GM21576 (cell line): ENCODE data around the gene ITIH4.

Experiments used
- ATAC-seq: cut with Tn5 transposase; IDR thresholded peaks from one replicate; pipeline ENCODE4 v1.9.1; 2021; ENCODE audit warnings: mild to moderate bottlenecking, moderate library complexity; ENCODE audit not compliant: unreplicated experiment

Gene ITIH4

DNA sequence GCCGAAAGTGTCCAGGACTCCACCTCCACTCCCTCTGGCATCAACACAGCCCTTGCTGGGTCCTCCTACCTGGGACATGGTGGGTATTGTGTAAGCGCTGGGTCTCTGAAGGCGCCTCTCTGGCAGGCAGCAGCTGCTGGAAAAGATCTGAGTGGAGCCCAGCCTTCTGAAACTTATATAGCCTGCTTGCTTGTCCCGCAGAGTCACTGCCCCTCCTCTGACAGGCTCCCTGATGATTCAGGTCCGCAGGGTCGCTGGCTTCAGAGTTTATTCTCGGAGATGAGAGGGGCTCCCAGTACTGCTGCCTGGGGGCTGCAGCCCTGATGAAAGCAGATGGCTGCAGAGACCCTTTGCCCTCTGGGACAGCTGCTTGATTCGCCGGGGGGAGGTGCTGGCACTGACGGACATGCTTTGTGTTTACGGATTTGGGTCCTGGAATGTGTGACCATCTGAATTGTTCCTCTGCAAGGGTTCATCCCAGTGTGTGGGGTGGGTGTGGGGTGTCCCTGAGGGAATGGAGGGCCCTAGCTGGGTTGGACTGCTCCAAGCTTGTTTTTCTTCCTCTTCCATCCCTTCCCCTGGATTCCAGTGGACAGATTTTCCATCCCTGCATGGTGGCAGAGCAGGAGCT lies 4.5 kb upstream of the ITIH4 start, which contains the start of gene MUSTN1:
TSS of gene MUSTN1 (minus strand) at position 149 of the 631 bp plus-strand sequence. CDS start at position 78, 71 bp downstream.
- ATAC-seq, result no peak

DNA sequence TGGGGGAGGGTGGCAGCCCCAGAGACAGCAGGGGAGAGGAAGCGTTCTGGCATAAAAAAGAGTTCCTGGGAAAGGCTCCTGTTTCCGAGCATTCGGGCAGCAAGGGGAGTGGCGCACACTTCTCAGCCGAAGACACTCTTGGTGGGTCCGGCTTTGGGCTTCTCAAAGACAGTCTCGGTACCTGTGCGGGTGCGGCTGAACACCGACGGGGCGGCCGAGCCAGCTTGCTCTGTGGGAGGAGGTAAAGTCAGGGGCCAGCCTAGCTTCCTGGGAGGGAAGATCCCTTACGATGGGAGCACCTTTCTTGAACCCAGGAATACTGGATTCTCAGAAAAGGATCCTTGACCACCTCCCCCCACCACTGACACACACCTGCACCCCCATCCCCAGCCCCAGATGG lies 2.7 kb upstream of the ITIH4 start:
- no peak for ATAC-seq

DNA sequence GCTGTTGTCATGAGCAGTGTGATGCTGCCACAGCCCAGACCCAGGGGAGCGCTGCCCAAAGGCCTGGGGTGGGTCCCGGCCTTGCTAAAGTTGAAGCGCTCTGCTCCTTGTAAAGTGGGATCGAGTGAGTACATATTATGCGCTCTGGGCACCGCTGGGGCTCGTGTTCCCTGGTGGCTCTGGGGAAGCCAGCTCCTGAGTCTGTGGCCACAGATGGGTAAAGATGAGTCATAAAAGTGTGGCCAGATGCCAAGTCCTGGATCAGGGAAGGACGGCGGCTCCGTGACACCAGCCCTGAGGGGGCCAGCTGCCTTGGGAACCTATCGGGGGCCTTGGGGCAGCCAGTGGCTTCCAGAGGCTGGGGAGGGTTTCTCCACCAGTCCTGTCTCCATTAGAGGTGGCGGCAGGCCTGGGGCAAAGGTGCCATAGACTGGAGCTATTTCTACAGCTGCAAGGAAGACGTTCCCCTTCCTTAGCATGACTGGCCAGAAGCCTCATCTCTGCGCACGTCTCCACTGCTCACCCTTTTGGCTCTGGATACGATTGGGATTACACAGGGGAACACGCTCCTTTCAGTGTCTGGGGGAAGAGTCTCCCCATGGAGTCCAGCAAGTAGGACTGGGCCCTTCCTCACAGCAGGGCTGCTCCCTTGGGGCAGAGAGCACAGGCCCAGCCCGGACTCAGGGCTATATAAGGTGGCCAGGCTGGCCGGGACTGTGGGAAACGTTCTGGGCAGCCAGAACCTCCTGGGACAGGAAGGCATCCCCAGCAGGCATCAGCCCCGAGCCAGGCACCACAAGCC lies 1.2 kb upstream of the ITIH4 start:
- no peak for ATAC-seq

DNA sequence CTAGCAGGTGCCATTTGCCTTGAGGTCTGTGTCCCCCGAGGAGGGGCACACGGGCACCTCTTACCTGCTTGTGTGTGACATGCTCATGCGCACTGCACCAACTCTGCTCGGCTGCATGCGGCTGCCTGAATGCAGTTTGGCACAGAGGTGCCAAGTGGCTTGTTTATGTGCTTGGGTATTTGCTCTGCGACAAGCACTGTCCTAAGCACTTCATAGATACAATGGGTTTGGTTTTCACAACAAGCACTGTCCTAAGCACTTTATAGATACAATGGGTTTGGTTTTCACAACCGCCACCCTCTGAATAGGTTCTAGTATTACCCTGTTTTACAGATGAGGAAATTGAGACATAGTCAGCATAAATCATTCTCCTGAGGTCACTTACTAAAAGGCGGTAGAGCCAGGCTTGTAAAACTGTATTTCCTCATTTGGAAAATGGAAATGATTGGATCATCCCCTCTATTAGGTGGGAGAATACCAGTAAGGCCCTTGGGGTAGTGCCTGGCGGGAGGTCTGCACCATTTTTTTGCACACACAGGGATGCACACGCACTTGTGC lies 487 bp downstream of the ITIH4 start:
- ATAC-seq, result no peak

DNA sequence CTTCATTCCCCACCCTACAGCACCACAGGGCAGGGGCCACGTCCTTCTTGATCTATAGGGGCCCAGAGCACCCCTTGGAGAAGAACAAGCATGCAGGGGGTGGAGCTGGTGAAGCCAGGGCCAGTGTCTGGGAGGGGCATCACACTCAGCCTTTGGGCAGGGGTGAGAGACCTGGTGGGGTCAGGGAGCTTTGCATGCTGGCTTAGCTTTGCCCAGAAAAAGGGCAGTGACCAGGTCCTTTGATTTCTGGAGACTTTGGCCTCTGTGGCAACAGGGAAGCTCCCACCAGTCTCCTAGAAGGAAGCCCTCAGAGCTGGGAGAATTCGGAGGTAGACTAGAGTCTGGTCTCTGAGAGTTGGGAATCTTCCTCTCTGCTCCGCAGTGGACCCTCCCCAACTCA lies 990 bp downstream of the ITIH4 start:
- no peak for ATAC-seq

DNA sequence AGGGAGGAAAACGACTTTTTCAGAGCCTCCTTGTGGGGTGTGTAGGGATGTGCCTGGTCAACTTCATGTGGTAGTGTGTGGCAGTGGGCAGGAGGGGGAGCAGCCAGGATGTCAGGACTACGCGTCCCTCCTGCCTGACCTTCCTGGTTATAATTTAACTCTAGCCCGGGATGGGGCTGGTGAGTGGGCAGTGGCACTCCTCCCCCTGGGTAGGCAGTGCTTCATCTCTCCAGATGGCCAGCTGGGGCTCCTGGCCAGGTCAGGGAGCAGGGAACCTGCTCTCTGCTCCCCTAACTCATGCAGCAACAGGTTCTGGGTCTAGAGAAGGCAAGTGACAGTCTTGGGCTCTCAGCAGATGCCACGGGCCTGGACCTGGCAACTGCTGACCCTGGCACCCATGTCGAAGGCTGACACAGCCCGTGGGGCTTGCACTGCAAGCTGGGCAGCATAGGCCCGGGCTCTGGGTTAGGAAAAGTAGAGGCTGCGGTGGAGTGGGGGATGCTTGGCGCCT lies 2.6 kb downstream of the ITIH4 start:
- ATAC-seq, result no peak

DNA sequence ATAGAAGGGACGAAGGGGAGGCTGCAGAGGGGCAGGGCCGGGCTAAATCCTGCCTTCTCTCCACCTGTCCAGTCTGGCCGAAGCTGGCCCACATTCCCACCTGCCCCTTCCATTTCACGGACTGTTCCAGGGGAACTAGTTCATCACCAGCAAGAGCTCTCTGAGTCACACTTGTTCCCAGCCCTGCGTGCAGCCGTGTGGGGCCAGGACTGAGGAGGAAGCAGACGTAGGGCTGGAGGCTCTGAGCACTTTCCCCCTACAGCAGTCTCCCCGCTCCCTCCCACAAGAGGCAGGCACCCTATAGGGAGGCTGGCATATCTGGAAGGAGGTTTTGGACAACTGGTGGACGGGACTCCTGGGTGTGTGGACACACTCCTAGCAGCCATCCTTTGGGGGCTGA lies 3.0 kb downstream of the ITIH4 start:
- no peak for ATAC-seq

DNA sequence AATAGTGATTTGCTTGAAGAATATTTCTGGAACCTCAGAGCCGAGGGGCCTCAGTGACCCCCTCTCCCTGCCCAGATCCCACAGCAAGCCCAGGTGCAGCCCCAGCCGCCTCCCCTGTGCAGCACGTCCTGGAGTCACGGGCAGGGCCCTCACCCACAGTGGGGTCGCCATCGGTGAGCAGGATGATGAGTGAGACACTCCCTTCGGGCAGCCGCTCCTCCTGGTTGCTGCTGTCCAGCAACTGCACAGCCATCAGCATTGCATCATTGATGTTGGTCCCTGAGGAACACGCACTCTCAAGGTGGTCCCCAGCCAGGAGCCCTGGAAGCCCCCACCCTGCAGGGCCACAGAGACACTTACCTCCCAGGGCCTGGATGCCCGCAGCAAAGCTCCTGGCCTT lies 6.4 kb downstream of the ITIH4 start:
- no peak for ATAC-seq

DNA sequence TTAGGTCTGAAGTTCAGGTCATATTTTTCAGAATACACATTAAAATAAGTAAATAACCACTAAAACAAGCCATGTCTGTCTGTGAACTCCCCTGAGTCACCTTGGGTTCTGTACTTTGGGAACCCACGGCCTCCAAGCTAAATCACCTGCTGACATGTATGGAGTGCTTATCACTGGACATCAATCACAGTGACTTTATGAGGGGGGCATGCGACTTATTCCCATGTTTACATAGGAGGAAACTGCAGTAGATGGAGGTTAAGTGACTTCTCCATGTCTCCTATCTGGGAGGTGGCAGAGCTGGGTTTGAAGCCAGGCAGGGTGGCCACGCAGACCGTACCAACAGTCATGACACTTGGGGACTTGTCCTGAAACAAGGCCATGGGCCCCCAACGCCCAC lies 8.1 kb downstream of the ITIH4 start:
- ATAC-seq, result no peak

DNA sequence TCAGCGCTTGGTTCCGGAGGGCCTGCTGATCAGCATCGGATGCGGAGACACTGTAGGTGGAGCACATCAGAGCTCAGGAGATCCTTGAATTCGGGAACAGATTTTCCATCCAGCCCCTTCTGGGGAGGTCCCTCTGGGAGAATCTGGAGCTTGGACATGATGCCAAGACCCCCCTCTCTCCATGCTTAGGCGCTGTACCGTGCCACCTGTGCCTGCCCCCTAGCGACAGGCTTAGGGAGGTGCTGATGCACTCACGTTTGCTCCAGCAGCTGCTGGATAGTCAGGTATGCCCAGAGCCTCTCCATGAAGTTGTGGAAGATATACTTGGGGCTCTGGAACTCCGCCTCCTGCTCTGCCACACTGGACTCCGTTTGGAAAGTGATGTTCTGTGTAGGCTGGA lies 9.7 kb downstream of the ITIH4 start:
- ATAC-seq, result no peak

DNA sequence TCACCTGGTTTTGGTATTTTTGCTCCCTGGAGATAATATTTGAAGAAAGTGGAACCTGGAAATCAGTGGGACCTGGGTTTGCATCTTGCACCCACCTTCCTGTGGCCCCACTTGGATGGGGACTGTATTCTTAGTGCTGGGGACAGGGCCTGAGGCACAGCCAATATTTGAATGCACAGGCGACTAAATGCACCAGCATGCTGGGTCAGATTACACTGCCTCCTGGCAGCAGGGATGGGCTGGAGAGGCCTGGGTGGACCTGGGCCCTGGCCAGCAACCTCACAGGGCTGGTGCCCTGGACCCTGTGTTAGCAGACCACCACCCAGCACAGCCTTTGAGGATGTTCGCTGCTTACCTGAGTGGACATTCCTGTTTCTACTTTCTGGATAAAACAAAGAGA lies 10.5 kb downstream of the ITIH4 start:
- no peak for ATAC-seq

DNA sequence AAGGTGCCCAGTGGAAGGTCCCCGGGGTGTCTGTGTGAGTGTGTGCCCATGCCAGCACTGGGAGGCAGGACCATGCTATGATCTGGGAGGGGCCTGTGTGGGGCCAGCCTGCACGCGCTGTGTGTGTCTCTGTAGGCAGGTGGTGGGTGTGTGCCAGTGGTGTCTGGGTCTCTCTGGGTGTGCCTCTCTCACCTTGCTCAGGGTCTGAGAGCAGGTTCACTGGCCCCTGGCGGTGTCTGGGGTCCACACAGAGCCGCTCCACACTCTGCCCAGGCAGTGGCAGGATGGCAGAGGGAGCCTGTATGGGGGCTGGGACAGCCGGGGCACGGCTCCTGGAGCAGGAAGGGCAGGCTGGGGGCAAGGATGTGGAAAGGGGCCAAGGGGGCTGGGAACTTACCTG lies 12.6 kb downstream of the ITIH4 start:
- ATAC-seq, result no peak

DNA sequence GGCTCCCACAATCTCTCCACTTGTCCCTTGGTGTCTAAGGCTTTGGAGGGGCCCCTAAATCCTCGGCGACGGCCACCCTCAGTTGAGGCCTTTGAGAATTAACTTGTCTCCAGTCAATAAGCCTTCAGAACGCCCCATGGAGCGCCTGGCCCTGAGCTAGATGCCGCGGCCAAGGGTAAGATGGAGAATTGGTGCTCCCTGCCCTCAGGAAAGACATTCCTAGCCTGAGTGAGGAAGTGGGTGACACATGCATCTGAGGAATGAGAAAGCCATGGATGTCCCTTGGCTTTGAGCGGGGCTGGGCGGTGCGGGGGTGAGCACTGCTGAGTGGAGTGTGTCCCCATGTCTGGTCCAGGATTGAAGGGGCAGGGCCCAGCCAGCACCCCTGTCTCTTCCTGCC lies 13.3 kb downstream of the ITIH4 start:
- ATAC-seq, result no peak

DNA sequence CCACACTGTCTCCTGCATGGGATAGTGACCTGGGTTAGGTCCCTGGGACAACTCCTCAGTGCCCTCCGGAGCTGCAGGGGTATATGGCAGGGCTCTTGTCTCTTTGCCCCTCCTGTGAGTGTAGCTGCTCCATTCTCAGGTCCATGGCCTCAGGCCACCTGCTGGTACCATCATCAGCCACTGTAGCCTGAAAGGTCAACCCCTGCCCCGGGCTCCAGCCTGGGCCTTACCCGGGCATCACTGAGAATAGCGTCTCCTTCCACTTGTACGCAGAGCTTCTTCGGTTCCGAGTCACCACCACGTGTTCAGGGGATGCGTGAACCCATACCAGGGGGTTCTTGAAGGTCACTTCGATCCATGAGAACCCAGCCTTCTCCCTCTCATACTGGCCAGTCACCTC lies 13.8 kb downstream of the ITIH4 start:
- no peak for ATAC-seq

DNA sequence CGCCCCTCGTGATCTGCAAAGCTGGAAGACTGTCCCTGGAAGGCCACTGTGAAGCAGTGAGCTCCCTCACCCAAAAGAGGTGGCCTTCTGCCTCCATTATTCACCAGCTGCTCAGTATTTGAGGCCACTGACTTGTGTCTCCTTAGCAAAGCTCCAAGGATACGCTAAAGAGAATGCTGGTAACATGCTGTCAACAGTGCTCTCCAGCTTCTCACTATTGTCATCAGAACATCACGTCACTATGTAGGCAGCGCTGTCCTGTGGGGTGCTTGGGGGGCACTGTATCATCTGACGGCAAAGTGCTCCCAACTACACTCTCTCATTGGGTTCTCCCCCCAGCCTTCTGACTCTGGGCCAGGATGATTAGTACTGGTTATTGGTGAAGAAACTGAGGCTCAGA lies 14.3 kb downstream of the ITIH4 start:
- no peak for ATAC-seq

DNA sequence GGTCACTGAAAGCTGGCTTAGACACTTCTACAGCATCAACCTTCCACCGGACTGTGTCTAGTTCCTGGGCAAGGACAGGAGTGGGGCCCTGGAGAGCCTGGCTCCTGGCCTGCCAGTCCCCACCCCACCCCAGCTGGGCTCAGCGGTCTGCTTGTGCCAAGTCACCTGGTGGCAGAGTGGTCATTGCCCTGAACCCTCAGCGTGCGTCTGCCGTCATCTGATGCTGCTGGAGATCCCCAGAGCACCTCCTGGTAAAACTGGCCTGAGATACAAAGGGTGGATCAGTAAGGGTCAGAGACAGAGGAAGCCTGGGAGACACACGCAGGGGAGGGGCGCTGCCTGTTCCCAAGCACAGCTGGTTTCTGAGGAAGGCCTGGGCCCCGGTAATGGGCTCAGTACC lies 16.7 kb downstream of the ITIH4 start:
- ATAC-seq, result no peak

DNA sequence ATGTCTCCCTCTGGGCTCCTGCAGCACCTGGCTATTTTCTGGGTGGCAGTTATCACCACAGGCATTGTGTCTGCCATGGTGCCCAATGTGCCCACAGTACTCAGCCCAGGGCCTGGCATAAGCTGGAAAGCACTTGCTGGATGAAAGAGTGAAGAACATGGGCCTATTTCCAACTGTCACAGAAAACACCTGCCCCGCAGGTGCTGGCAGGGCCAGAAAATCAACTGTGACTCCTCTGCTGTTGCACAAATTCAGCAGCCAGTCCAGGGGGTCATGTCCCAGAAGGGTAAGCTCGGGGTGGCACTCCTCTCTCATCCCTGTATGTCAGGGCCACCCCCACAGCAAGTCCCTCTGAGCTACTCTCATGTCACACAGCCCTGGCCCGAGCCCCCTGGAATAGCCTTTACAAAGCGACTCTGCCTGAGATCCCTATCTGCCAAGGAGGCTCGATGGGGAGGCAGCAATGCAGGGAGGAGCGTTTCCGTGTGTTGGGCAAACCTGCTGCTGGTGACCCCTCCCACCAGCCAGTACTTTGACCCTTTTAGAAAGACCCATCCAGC lies 18.9 kb downstream of the ITIH4 start:
- no peak for ATAC-seq

DNA sequence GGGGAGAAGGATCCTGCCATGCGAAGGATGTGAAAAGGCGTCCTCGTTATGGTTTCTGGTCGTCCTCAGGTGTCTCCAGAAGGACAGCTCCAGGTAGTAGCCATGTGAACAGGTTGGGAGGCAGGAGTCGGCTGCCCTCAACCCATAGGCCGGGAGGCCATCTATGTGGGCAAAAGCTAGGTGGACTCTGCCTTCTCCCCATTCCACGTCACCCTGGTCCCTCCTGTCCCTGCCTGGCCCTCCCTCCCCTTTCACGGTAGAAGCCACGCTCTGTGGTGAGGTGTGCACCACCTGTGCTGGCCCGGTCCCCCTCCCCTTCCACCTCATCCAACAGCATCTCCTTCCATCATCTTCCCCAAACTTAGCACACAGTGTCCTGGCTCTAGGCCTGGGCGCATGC lies 19.5 kb downstream of the ITIH4 start:
- ATAC-seq, result no peak

DNA sequence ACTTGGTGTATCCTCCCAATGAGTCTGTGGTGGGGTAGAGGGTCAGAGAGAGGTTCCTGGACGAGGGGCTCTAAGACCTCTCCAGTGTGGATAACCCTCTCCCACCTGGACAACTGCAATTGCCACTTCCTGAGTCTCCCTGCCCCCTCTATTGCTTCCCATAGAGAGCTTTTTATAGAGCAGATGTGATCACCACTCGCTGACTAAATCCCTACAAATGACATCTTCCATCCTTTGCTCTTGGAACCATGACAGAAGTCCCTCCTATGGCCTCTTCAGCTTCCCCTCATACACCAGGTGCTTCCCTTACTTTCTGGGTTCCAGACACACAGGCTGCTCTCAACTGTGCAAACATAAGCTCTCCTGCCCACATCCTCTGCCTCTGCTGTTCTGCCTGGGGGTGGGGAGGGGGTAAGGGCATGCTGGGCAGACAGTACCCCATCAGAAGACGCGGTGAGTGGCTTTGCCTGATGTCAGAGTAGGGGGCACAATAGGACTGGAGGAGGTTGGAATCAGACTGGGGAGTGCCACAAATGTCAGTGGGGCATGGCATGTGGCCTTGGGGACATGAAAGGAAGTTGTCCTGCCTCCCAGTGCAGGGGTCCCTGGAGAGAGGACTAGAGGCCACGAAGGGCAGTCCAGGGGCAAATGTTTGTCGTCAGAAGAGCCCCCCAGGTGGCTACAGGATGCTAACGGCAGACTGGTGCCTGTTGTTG lies 20.7 kb downstream of the ITIH4 start:
- no peak for ATAC-seq

DNA sequence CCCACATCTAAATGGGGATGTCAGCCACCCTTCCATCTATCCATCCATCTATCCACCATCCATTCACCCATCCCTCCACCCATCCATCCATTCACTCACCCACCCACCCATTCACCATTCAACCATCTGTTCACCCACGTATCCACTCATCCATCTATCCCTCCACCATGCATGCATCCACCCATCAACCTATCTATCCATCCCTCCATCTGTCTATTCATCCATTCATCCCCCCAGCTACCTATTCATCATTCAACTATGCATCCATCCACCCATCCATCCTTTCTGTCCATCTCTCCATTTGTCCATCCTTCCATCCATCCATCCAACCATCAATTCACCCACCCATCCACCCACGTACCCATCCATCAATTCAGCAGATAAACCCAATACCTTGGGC lies 21.3 kb downstream of the ITIH4 start:
- ATAC-seq, result no peak
